Measurements from ENCODE around the gene MBD1. TPM values are rescaled to one million over a fixed set of nuclear protein-coding genes. Genes with fewer than 3 reads are reported as not detected.
"Not testable (repeated sequence)": the region's sequence is repeated elsewhere in the genome, so short reads cannot be mapped to it uniquely, and the experiment has no call there.

The MBD1 gene
- total RNA-seq, 2 experiments from 2014 or later = 69.4 to 70.5 TPM

GRCh38 chr18:50262977-50263376 lies 18.3 kb downstream of the MBD1 start:
- POLR2A ChIA-PET = no interaction called here
- peaks cover 16% of the 10 kb centered on the region for H3K4me1 Mint-ChIP-seq (ENCODE audit: low read depth)
- H3K36me3 Mint-ChIP-seq = no peaks in the 10 kb centered on the region
- H3K27me3 Mint-ChIP-seq = no peaks in the 10 kb centered on the region
- intact Hi-C loops (cut with micrococcal nuclease) = no loop called here
- H3K4me3 Mint-ChIP-seq = no peak overlapping the region
- no peaks in the 10 kb centered on the region for H3K9me3 Mint-ChIP-seq
- CTCF ChIA-PET = interaction anchor here (0.9 kb wide), 1 partner anchor 94 kb away, joined by 3 read pairs; no protein-coding TSS in a partner anchor
- no peak overlapping the region for H3K27ac Mint-ChIP-seq
- no peak for DNase-seq

GRCh38 chr18:50250935-50251334 lies 30.4 kb downstream of the MBD1 start:
- H3K27ac Mint-ChIP-seq = no peak overlapping the region
- ChIA-PET POLR2A (no interaction called here), CTCF (no interaction called here)
- no peaks in the 10 kb centered on the region for H3K4me1 Mint-ChIP-seq (ENCODE audit: low read depth)
- no peak for DNase-seq
- no peak overlapping the region for H3K4me3 Mint-ChIP-seq
- H3K27me3 Mint-ChIP-seq = no peaks in the 10 kb centered on the region
- no peaks in the 10 kb centered on the region for H3K36me3 Mint-ChIP-seq
- intact Hi-C loops (cut with micrococcal nuclease) = no loop called here
- H3K9me3 Mint-ChIP-seq = no peaks in the 10 kb centered on the region

- intact Hi-C loops (cut with micrococcal nuclease) = no loop called here
- POLR2A ChIA-PET = no interaction called here
- no peak for DNase-seq
- H3K4me3 Mint-ChIP-seq = no peak overlapping the region
- no peaks in the 10 kb centered on the region for H3K36me3 Mint-ChIP-seq
- no peaks in the 10 kb centered on the region for H3K4me1 Mint-ChIP-seq (ENCODE audit: low read depth)
- no peak overlapping the region for H3K27ac Mint-ChIP-seq
- no peaks in the 10 kb centered on the region for H3K9me3 Mint-ChIP-seq
- H3K27me3 Mint-ChIP-seq = no peaks in the 10 kb centered on the region
- CTCF ChIA-PET = no interaction called here
These were observed 31.7 kb downstream of the MBD1 start for GRCh38 chr18:50249576-50249975.

- Mint-ChIP-seq H3K27ac (no peak overlapping the region), H3K4me1 (ENCODE audit: low read depth) (no peaks in the 10 kb centered on the region), H3K4me3 (no peak overlapping the region), H3K9me3 (peaks cover 4% of the 10 kb centered on the region), H3K27me3 (no peaks in the 10 kb centered on the region), H3K36me3 (peaks cover 1% of the 10 kb centered on the region)
- intact Hi-C loops (cut with micrococcal nuclease) = no loop called here
- DNase-seq = no peak
- POLR2A ChIA-PET = no interaction called here
- CTCF ChIA-PET = no interaction called here
These were observed 33.8 kb downstream of the MBD1 start for GRCh38 chr18:50247561-50247960.

- H3K27me3 Mint-ChIP-seq; H3K4me1 Mint-ChIP-seq (ENCODE audit: low read depth); DNase-seq; CTCF ChIA-PET; H3K4me3 Mint-ChIP-seq; intact Hi-C loops (cut with micrococcal nuclease); POLR2A ChIA-PET; H3K27ac Mint-ChIP-seq: not testable (repeated sequence)
- Mint-ChIP-seq H3K9me3 (peaks cover 30% of the 10 kb centered on the region), H3K36me3 (peaks cover 14% of the 10 kb centered on the region)
These were observed 39.6 kb downstream of the MBD1 start for GRCh38 chr18:50241768-50242167.

- no peak overlapping the region for H3K4me3 Mint-ChIP-seq
- intact Hi-C loops (cut with micrococcal nuclease) = no loop called here
- CTCF ChIA-PET = no interaction called here
- POLR2A ChIA-PET = no interaction called here
- no peak overlapping the region for H3K27ac Mint-ChIP-seq
- peaks cover 16% of the 10 kb centered on the region for H3K27me3 Mint-ChIP-seq
- DNase-seq = peak; percentile 31
- peaks cover 30% of the 10 kb centered on the region for H3K9me3 Mint-ChIP-seq
- H3K36me3 Mint-ChIP-seq = peaks cover 14% of the 10 kb centered on the region
- H3K4me1 Mint-ChIP-seq (ENCODE audit: low read depth) = peaks cover 6% of the 10 kb centered on the region
These were observed 41.2 kb downstream of the MBD1 start for GRCh38 chr18:50240080-50240563.

GRCh38 chr18:50232419-50232818 lies 48.9 kb downstream of the MBD1 start:
- intact Hi-C loops (cut with micrococcal nuclease) = no loop called here
- no peak overlapping the region for H3K4me3 Mint-ChIP-seq
- CTCF ChIA-PET = no interaction called here

GRCh38 chr18:50231621-50232020 lies 49.7 kb downstream of the MBD1 start:
- no peaks in the 10 kb centered on the region for H3K36me3 Mint-ChIP-seq
- ChIA-PET CTCF (interaction anchor here (0.7 to 1.1 kb wide), 2 partner anchors 13 to 126 kb away, joined by 3 read pairs; no protein-coding TSS in a partner anchor), POLR2A (no interaction called here)
- H3K4me1 Mint-ChIP-seq (ENCODE audit: low read depth) = peaks cover 4% of the 10 kb centered on the region
- H3K27me3 Mint-ChIP-seq = peaks cover 5% of the 10 kb centered on the region
- no peak overlapping the region for H3K27ac Mint-ChIP-seq
- intact Hi-C loops (cut with micrococcal nuclease) = no loop called here
- H3K4me3 Mint-ChIP-seq = no peak overlapping the region
- H3K9me3 Mint-ChIP-seq = no peaks in the 10 kb centered on the region
- DNase-seq = peak; percentile 37

More at GRCh38 chr18:50232419-50232818, 48.9 kb downstream of the MBD1 start:
- H3K4me1 Mint-ChIP-seq (ENCODE audit: low read depth) = peaks cover 4% of the 10 kb centered on the region
- no peaks in the 10 kb centered on the region for H3K36me3 Mint-ChIP-seq
- no peak for DNase-seq
- H3K9me3 Mint-ChIP-seq = no peaks in the 10 kb centered on the region
- peaks cover 6% of the 10 kb centered on the region for H3K27me3 Mint-ChIP-seq
- POLR2A ChIA-PET = no interaction called here
- H3K27ac Mint-ChIP-seq = no peak overlapping the region

- CTCF ChIA-PET = interaction anchor here (1.0 to 5.3 kb wide), 2 partner anchors 136 to 137 kb away, joined by 4 to 82 read pairs; no protein-coding TSS in a partner anchor
- Mint-ChIP-seq H3K27me3 (peaks cover 18% of the 10 kb centered on the region), H3K9me3 (peaks cover 16% of the 10 kb centered on the region)
- POLR2A ChIA-PET; H3K27ac Mint-ChIP-seq; H3K4me3 Mint-ChIP-seq; H3K36me3 Mint-ChIP-seq; DNase-seq; H3K4me1 Mint-ChIP-seq (ENCODE audit: low read depth); intact Hi-C loops (cut with micrococcal nuclease): not testable (repeated sequence)
These were observed 61.1 kb downstream of the MBD1 start for GRCh38 chr18:50220249-50220648.

Other genes with a start within 250 kb of the MBD1 start
- gene MYO5B, start 86.4 kb downstream of the MBD1 start, total RNA-seq = under 1 TPM; 0.02 to 0.21 TPM
- gene CFAP53, start 15.0 kb downstream of the MBD1 start, total RNA-seq = under 1 TPM; 0.26 to 0.48 TPM
- gene CXXC1, start 6.2 kb upstream of the MBD1 start, total RNA-seq = 10 to 100 TPM; 80.8 to 80.9 TPM
- gene SKA1, start 93.5 kb upstream of the MBD1 start, total RNA-seq = 10 to 100 TPM; 44.2 to 46.0 TPM